ENCODE data around the gene ABCB4. TPM values are rescaled to one million over a fixed set of nuclear protein-coding genes. Genes with fewer than 3 reads are reported as not detected.

Gene ABCB4
- total RNA-seq, 1 donor from 2014 or later, result 0.30 TPM

DNA sequence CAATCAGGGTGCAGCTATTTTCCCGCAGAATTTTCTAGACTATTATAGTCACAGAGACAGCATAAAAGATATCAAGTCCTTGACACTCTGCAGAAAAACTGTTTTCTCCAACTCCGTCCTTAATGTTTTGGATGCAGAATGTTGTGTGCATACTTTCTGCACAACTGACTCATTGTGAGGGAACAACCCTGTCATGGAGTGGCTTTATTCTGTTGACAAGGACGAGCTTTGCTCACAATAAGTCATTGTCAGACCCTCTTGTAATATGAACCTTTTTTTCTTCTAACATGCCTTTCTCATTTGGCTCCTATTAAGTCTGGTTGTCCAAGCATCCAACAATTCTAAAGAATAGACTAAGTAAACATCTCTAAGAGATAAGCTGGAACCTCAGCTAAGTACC lies 17.3 kb downstream of the ABCB4 start:
- Mint-ChIP-seq H3K9me3 (no peaks in the 10 kb centered on the region), H3K27ac (no peak overlapping the region), H3K36me3 (no peaks in the 10 kb centered on the region), H3K4me3 (no peak overlapping the region), H3K4me1 (peaks cover 11% of the 10 kb centered on the region), H3K27me3 (ENCODE audit: insufficient read depth, low read depth) (peaks cover 3% of the 10 kb centered on the region)
- H3K4me3 ChIP-seq, result no peak overlapping the region
- no peak for TF ChIP-seq EZH2phosphoT487 (IDR thresholded peaks at IDR 0.05)
- TF ChIP-seq, protein P1, sequence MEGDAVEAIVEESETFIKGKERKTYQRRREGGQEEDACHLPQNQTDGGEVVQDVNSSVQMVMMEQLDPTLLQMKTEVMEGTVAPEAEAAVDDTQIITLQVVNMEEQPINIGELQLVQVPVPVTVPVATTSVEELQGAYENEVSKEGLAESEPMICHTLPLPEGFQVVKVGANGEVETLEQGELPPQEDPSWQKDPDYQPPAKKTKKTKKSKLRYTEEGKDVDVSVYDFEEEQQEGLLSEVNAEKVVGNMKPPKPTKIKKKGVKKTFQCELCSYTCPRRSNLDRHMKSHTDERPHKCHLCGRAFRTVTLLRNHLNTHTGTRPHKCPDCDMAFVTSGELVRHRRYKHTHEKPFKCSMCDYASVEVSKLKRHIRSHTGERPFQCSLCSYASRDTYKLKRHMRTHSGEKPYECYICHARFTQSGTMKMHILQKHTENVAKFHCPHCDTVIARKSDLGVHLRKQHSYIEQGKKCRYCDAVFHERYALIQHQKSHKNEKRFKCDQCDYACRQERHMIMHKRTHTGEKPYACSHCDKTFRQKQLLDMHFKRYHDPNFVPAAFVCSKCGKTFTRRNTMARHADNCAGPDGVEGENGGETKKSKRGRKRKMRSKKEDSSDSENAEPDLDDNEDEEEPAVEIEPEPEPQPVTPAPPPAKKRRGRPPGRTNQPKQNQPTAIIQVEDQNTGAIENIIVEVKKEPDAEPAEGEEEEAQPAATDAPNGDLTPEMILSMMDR (IDR thresholded peaks at IDR 0.05), result no peak
- TF ChIP-seq EZH2 (IDR thresholded peaks at IDR 0.05), result no peak
- H2AFZ ChIP-seq (replicated peaks), result no peak overlapping the region
- DNase-seq (ENCODE audit: low spot score), result no peak
- H3K79me2 ChIP-seq (ENCODE audit: low read depth), result no peaks in the 10 kb centered on the region
- no peak overlapping the region for H3K9ac ChIP-seq
- H3K27me3 ChIP-seq, result no peaks in the 10 kb centered on the region
- H3K27ac ChIP-seq, result no peak overlapping the region
- H3F3A ChIP-seq (ENCODE audit: low read depth), result no peaks in the 10 kb centered on the region
- H3K4me1 ChIP-seq, result peaks cover 15% of the 10 kb centered on the region
- H3K4me2 ChIP-seq, result peak overlapping the region; percentile 3
- no peaks in the 10 kb centered on the region for H4K20me1 ChIP-seq (ENCODE audit: low read depth)
- no peaks in the 10 kb centered on the region for H3K36me3 ChIP-seq
- no peaks in the 10 kb centered on the region for H3K9me3 ChIP-seq (ENCODE audit: low read depth)

DNA sequence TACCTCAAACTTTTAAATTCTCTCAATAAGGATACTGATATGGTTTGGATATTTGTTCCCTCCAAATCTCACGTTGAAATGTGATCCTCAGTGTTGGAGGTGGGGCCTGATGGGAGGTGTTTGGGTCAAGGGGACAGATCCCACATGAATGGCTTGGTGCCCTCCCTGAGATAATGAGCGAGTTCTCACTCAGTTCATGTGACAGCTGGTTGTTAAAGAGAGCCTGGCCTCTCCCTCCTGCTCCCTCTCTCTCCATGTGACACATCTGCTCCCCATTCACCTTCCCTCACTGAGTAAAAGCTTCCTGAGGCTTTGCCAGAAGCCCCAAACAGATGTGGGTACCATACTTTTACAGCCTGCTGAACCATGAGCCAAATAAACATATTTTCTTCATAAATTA lies 19.2 kb downstream of the ABCB4 start:
- H3F3A ChIP-seq (ENCODE audit: low read depth), result no peaks in the 10 kb centered on the region
- DNase-seq (ENCODE audit: low spot score), result no peak
- Mint-ChIP-seq H3K36me3 (no peaks in the 10 kb centered on the region), H3K27ac (no peak overlapping the region), H3K27me3 (ENCODE audit: insufficient read depth, low read depth) (peaks cover 4% of the 10 kb centered on the region), H3K9me3 (no peaks in the 10 kb centered on the region), H3K4me1 (peaks cover 11% of the 10 kb centered on the region), H3K4me3 (no peak overlapping the region)
- H3K4me3 ChIP-seq, result no peak overlapping the region
- H3K27ac ChIP-seq, result no peak overlapping the region
- no peak overlapping the region for H3K9ac ChIP-seq
- H3K27me3 ChIP-seq, result no peaks in the 10 kb centered on the region
- H3K9me3 ChIP-seq (ENCODE audit: low read depth), result no peaks in the 10 kb centered on the region
- H4K20me1 ChIP-seq (ENCODE audit: low read depth), result no peaks in the 10 kb centered on the region
- no peaks in the 10 kb centered on the region for H3K36me3 ChIP-seq
- H3K4me1 ChIP-seq, result peaks cover 15% of the 10 kb centered on the region
- no peak for TF ChIP-seq EZH2phosphoT487 (IDR thresholded peaks at IDR 0.05)
- no peak for TF ChIP-seq EZH2 (IDR thresholded peaks at IDR 0.05)
- TF ChIP-seq, protein P1 (IDR thresholded peaks at IDR 0.05), result no peak
- H3K79me2 ChIP-seq (ENCODE audit: low read depth), result no peaks in the 10 kb centered on the region
- no peak overlapping the region for H2AFZ ChIP-seq (replicated peaks)
- no peak overlapping the region for H3K4me2 ChIP-seq

DNA sequence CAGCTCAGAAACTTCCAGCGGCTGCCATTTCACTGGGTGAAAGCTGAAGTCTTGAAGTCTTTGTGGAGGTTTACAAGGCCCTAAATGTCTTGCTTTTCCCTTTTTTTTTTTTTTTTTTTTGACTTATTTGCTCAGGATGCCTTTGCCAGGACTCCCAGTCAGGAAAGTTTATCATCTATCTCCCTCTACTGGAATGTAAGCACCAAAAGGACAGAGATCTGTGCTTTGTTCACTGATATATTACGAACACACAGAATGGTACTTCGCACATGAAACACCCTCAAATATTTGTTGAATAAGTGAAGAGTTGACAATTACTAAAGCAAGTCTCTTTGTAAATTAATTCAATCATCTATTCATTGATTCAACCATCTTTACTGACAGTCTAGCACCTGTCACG lies 23.2 kb downstream of the ABCB4 start:
- peaks cover 24% of the 10 kb centered on the region for H3K4me1 Mint-ChIP-seq
- H3K27me3 Mint-ChIP-seq (ENCODE audit: insufficient read depth, low read depth), result peaks cover 2% of the 10 kb centered on the region
- H3K36me3 ChIP-seq, result no peaks in the 10 kb centered on the region
- peaks cover 20% of the 10 kb centered on the region for H3K4me1 ChIP-seq
- no peaks in the 10 kb centered on the region for H3K27me3 ChIP-seq
- no peaks in the 10 kb centered on the region for H3K9me3 ChIP-seq (ENCODE audit: low read depth)
- H3K27ac ChIP-seq, result no peak overlapping the region
- no peak overlapping the region for H2AFZ ChIP-seq (replicated peaks)
- H3K27ac Mint-ChIP-seq, result no peak overlapping the region
- no peaks in the 10 kb centered on the region for H3K79me2 ChIP-seq (ENCODE audit: low read depth)
- H3F3A ChIP-seq (ENCODE audit: low read depth), result no peaks in the 10 kb centered on the region
- no peaks in the 10 kb centered on the region for H4K20me1 ChIP-seq (ENCODE audit: low read depth)
- H3K4me2 ChIP-seq, result no peak overlapping the region
- no peaks in the 10 kb centered on the region for H3K9me3 Mint-ChIP-seq
- H3K4me3 Mint-ChIP-seq, result no peak overlapping the region
- H3K36me3 Mint-ChIP-seq, result no peaks in the 10 kb centered on the region
- TF ChIP-seq, protein P1 (IDR thresholded peaks at IDR 0.05), result peak; percentile 35
- no peak for TF ChIP-seq EZH2 (IDR thresholded peaks at IDR 0.05)
- H3K4me3 ChIP-seq, result no peak overlapping the region
- DNase-seq (ENCODE audit: low spot score), result peak; percentile 21
- no peak overlapping the region for H3K9ac ChIP-seq
